Large intestine (tissue), 3 donors: ENCODE data around the gene HDHD2. TPM values are rescaled to one million over a fixed set of nuclear protein-coding genes. Genes with fewer than 3 reads are reported as not detected.

Experiments used
- DNase-seq, 2 donors: peaks; one replicate each; pipeline versions ENCODE4 v3.0.0 to v3.0.0-alpha.2; 2013
- H3K27ac ChIP-seq: one replicate; pipeline ENCODE4 v1.5.1; 2013; ENCODE audit warnings: low read length
- H3K27me3 ChIP-seq: 2 replicates; pipeline ENCODE4 v1.6.1; 2013; ENCODE audit warnings: low read length; ENCODE audit not compliant: control insufficient read depth, insufficient read depth
- H3K36me3 ChIP-seq: 2 replicates; pipeline ENCODE4 v1.6.1; 2013; ENCODE audit warnings: low read length; ENCODE audit not compliant: control insufficient read depth, insufficient read depth
- H3K4me1 ChIP-seq: one replicate; pipeline ENCODE4 v1.6.1; 2013; ENCODE audit warnings: low read length; ENCODE audit not compliant: control insufficient read depth, insufficient read depth
- H3K4me3 ChIP-seq: one replicate; pipeline ENCODE4 v1.5.1; 2013; ENCODE audit warnings: low read length
- H3K9me3 ChIP-seq: one replicate; pipeline ENCODE4 v1.6.1; 2013; ENCODE audit warnings: mild to moderate bottlenecking, low read depth, low read length, moderate library complexity; ENCODE audit not compliant: control insufficient read depth
- WGBS: methylation state at CpG from one replicate; pipeline ENCODE4 v1.1.5; 2013; ENCODE audit warnings: low lambda C conversion rate; ENCODE audit not compliant: insufficient coverage; 5-methylcytosine and 5-hydroxymethylcytosine counted together
- polyA plus RNA-seq: library from polyadenylated mRNA; unstranded; fragments of 120-200 nt; gene quantifications from one replicate; pipeline ENCODE4 v1.2.1, GENCODE V29; 2013

The HDHD2 gene
- polyA plus RNA-seq, 1 donor: 37.5 TPM

GRCh38 chr18:47150824-47151366 lies 595 bp upstream of the HDHD2 start:
- 0% methylated on average over 3 of the region's 13 CpGs for WGBS
- peak overlapping the region; percentile 61 for H3K4me3 ChIP-seq
- peak overlapping the region; percentile 77 for H3K27ac ChIP-seq
- H3K36me3 ChIP-seq: peaks cover 17% of the 10 kb centered on the region
- no peaks in the 10 kb centered on the region for H3K27me3 ChIP-seq
- no peaks in the 10 kb centered on the region for H3K9me3 ChIP-seq
- DNase-seq: no peak
- H3K4me1 ChIP-seq: no peaks in the 10 kb centered on the region

GRCh38 chr18:47149457-47150028 lies 757 bp downstream of the HDHD2 start:
- H3K4me1 ChIP-seq: no peaks in the 10 kb centered on the region
- no peaks in the 10 kb centered on the region for H3K9me3 ChIP-seq
- peaks cover 12% of the 10 kb centered on the region for H3K36me3 ChIP-seq
- peak overlapping the region; percentile 61 for H3K4me3 ChIP-seq
- H3K27me3 ChIP-seq: no peaks in the 10 kb centered on the region
- peak in 1 of 2 donors; percentile 53 for DNase-seq
- peak overlapping the region; percentile 77 for H3K27ac ChIP-seq
- WGBS: no CpG with 5 or more reads among the region's 12 CpGs

- H3K36me3 ChIP-seq: no peaks in the 10 kb centered on the region
- H3K27me3 ChIP-seq: no peaks in the 10 kb centered on the region
- no peak for DNase-seq
- H3K9me3 ChIP-seq: no peaks in the 10 kb centered on the region
- WGBS: 100% methylated on average over 1 of the region's 3 CpGs
- no peaks in the 10 kb centered on the region for H3K4me1 ChIP-seq
- H3K27ac ChIP-seq: no peak overlapping the region
- H3K4me3 ChIP-seq: no peak overlapping the region
Observed at GRCh38 chr18:47146206-47146605, 4.1 kb downstream of the HDHD2 start.

GRCh38 chr18:47143899-47144485 lies 6.3 kb downstream of the HDHD2 start:
- no peak for DNase-seq
- H3K4me1 ChIP-seq: no peaks in the 10 kb centered on the region
- no peaks in the 10 kb centered on the region for H3K36me3 ChIP-seq
- WGBS: 95% methylated on average over 4 of the region's 4 CpGs
- no peaks in the 10 kb centered on the region for H3K27me3 ChIP-seq
- no peaks in the 10 kb centered on the region for H3K9me3 ChIP-seq
- H3K27ac ChIP-seq: no peak overlapping the region
- no peak overlapping the region for H3K4me3 ChIP-seq

GRCh38 chr18:47143153-47143552 lies 7.1 kb downstream of the HDHD2 start:
- no peaks in the 10 kb centered on the region for H3K4me1 ChIP-seq
- no peak for DNase-seq

GRCh38 chr18:47141289-47141688 lies 9.0 kb downstream of the HDHD2 start:
- H3K4me1 ChIP-seq: no peaks in the 10 kb centered on the region
- no peak for DNase-seq
- peaks cover 4% of the 10 kb centered on the region for H3K36me3 ChIP-seq
- no peak overlapping the region for H3K27ac ChIP-seq
- H3K4me3 ChIP-seq: no peak overlapping the region
- no peaks in the 10 kb centered on the region for H3K27me3 ChIP-seq
- no peaks in the 10 kb centered on the region for H3K9me3 ChIP-seq

More at GRCh38 chr18:47143153-47143552, 7.1 kb downstream of the HDHD2 start:
- Histone ChIP-seq H3K4me3 (no peak overlapping the region), H3K27me3 (no peaks in the 10 kb centered on the region), H3K27ac (no peak overlapping the region), H3K36me3 (no peaks in the 10 kb centered on the region), H3K9me3 (no peaks in the 10 kb centered on the region)
- WGBS: no CpG with 5 or more reads among the region's 5 CpGs

- Histone ChIP-seq H3K27ac (no peak overlapping the region), H3K4me3 (no peak overlapping the region), H3K4me1 (no peaks in the 10 kb centered on the region), H3K9me3 (no peaks in the 10 kb centered on the region), H3K36me3 (peaks cover 4% of the 10 kb centered on the region), H3K27me3 (no peaks in the 10 kb centered on the region)
- no peak for DNase-seq
- no CpG with 5 or more reads among the region's 3 CpGs for WGBS
Observed at GRCh38 chr18:47121146-47121545, 29.2 kb downstream of the HDHD2 start.

- Histone ChIP-seq H3K36me3 (peaks cover 4% of the 10 kb centered on the region), H3K4me1 (no peaks in the 10 kb centered on the region)
- 80% methylated on average over 1 of the region's 4 CpGs for WGBS
Observed at GRCh38 chr18:47120428-47120827, 29.9 kb downstream of the HDHD2 start.

GRCh38 chr18:47118981-47119380 lies 31.3 kb downstream of the HDHD2 start:
- Histone ChIP-seq H3K36me3 (peaks cover 14% of the 10 kb centered on the region), H3K4me3 (no peak overlapping the region), H3K27ac (no peak overlapping the region), H3K4me1 (no peaks in the 10 kb centered on the region), H3K27me3 (no peaks in the 10 kb centered on the region), H3K9me3 (no peaks in the 10 kb centered on the region)
- no peak for DNase-seq
- no CpG with 5 or more reads among the region's 2 CpGs for whole genome bisulfite sequencing

More at GRCh38 chr18:47120428-47120827, 29.9 kb downstream of the HDHD2 start:
- Histone ChIP-seq H3K27me3 (no peaks in the 10 kb centered on the region), H3K4me3 (no peak overlapping the region), H3K9me3 (no peaks in the 10 kb centered on the region), H3K27ac (no peak overlapping the region)
- no peak for DNase-seq

GRCh38 chr18:47115205-47115604 lies 35.1 kb downstream of the HDHD2 start:
- no peaks in the 10 kb centered on the region for H3K4me1 ChIP-seq
- H3K36me3 ChIP-seq: peaks cover 40% of the 10 kb centered on the region
- H3K27me3 ChIP-seq: no peaks in the 10 kb centered on the region
- H3K9me3 ChIP-seq: no peaks in the 10 kb centered on the region
- no peak overlapping the region for H3K4me3 ChIP-seq
- WGBS: no CpG with 5 or more reads among the region's 2 CpGs
- H3K27ac ChIP-seq: no peak overlapping the region
- no peak for DNase-seq
